Adrenal gland (tissue), 12 donors: ENCODE data around the gene BRMS1. TPM values are rescaled to one million over a fixed set of nuclear protein-coding genes. Genes with fewer than 3 reads are reported as not detected.

Source experiments
- DNase-seq, 7 donors: peaks; one replicate each; pipeline ENCODE4 v3.0.0-alpha.2; 2019 to 2020
- H3K27ac ChIP-seq, 5 donors: fragments of 200-600 bp; sonication (generic) in 4 of 5; 1 replicate in 3 of 5; 2 replicates in 2 of 5; pipeline versions ENCODE4 v1.5.1 to v1.8.0; 2016 to 2020; ENCODE audit warnings: mild to moderate bottlenecking in 1 of 5
- H3K27me3 ChIP-seq: fragments of 200-600 bp; 2 replicates; pipeline ENCODE4 v1.8.0; 2021
- H3K36me3 ChIP-seq, 2 donors: fragments of 200-600 bp; replicated peaks in 1 of 2; 1 replicate in 1 of 2; 2 replicates in 1 of 2; pipeline versions ENCODE4 v1.5.1 to v1.8.0; 2018 to 2022
- H3K4me1 ChIP-seq, 2 donors: fragments of 200-600 bp; replicated peaks in 1 of 2; 1 replicate in 1 of 2; 2 replicates in 1 of 2; pipeline versions ENCODE4 v1.5.1 to v1.8.0; 2018 to 2021
- H3K4me3 ChIP-seq, 4 donors: fragments of 200-600 bp; sonication (generic) in 3 of 4; one replicate each; pipeline ENCODE4 v1.5.1; 2016 to 2018
- H3K9me3 ChIP-seq, 3 donors: fragments of 200-600 bp; sonication (generic) in 1 of 3; replicated peaks in 1 of 3; 1 replicate in 2 of 3; 2 replicates in 1 of 3; pipeline versions ENCODE4 v1.5.1 to v1.8.0; 2016 to 2021
- CTCF ChIP-seq, 6 experiments: fragments of 450-650 bp in 4 of 6; fragments of 200-600 bp in 2 of 6; sonication (generic) in 1 of 6; IDR thresholded peaks; 1 replicate in 5 of 6; 2 replicates in 1 of 6; pipeline versions ENCODE4 v1.5.1 to v1.8.0; 2016 to 2021; ENCODE audit warnings: antibody characterized with exemption in 6 of 6, mild to moderate bottlenecking in 2 of 6, moderate library complexity in 1 of 6
- POLR2A ChIP-seq, 2 donors: fragments of 450-650 bp; IDR thresholded peaks; one replicate each; pipeline ENCODE4 v1.6.1; 2017; ENCODE audit warnings: antibody characterized with exemption in 2 of 2, mild to moderate bottlenecking in 2 of 2, moderate library complexity in 1 of 2
- WGBS, 4 donors: extraction: QIAGEN DNeasy Blood & Tissue Kit in 2 of 4; methylation state at CpG; one replicate each; pipeline versions ENCODE4 v1.1.5 to v1.1.7; 2013 to 2017; 5-methylcytosine and 5-hydroxymethylcytosine counted together
- intact Hi-C, 2 donors: fragments of 100-400 bp; cut with DNase I; formaldehyde crosslinking; loops; one replicate each; pipeline versions ENCODE4 v1.14.1 to v1.15.0; 2022 to 2023
- polyA plus RNA-seq, 3 donors: library from polyadenylated mRNA; stranded (reverse); fragments of 200-250 nt in 2 of 3; fragments of 350-450 nt in 1 of 3; fragmentation: Illumina TruSeq in 1 of 3; extraction: RNeasy Lipid Tissue Mini Kit (QIAGEN cat#74804) in 1 of 3; gene quantifications; one replicate each; pipeline ENCODE4 v1.2.3, GENCODE V29; 2013 to 2014
- total RNA-seq, 9 donors: library from RNA; depleted of rRNA in 4 of 9; stranded (reverse); fragments of >200 nt in 4 of 9; fragments of 120-200 nt in 1 of 9; fragmentation: NEBNext Ultra II Directional in 1 of 9; extraction: Animal tissue kit (Norgen Biotek cat#: 25700) in 1 of 9; gene quantifications; one replicate each; pipeline versions ENCODE4 v1.1.0 to v1.2.4, GENCODE V29; 2013 to 2023
- donor health status: healthy with polysubstance abuse.
- donor health status: Bipolar disorder and iron deficiency.
- donor health status: DM: yes; HTN: yes; CAD: no.
- donor health status: DM: no; HTN: no; CAD: no.
- donor health status: DM: no; HTN: no; CAD: no.
- donor health status: DM: yes; HTN: yes; CAD: no.

Gene BRMS1
- total and polyA plus RNA-seq, 12 donors = 22.4 to 55.3 (median 41.7) TPM

GRCh38 chr11:66373265-66373664, 28.4 kb upstream of the BRMS1 start:
- H3K27ac ChIP-seq = no peak overlapping the region
- H3K4me1 ChIP-seq = peaks cover 5 to 21% of the 10 kb centered on the region in 2 donors
- intact Hi-C loops = no loop called here
- H3K27me3 ChIP-seq = peaks cover 12% of the 10 kb centered on the region
- DNase-seq = peak in 1 of 7 donors; percentile 10
- WGBS, 4 donors = 52 to 63% (median 62%) methylated on average over 5 of the region's 5 CpGs
- no peaks in the 10 kb centered on the region for H3K9me3 ChIP-seq
- no peaks in the 10 kb centered on the region for H3K36me3 ChIP-seq
- TF ChIP-seq CTCF (IDR thresholded peaks at IDR 0.05) (no peak), POLR2A (IDR thresholded peaks at IDR 0.05) (no peak)
- H3K4me3 ChIP-seq = no peak overlapping the region

DNA sequence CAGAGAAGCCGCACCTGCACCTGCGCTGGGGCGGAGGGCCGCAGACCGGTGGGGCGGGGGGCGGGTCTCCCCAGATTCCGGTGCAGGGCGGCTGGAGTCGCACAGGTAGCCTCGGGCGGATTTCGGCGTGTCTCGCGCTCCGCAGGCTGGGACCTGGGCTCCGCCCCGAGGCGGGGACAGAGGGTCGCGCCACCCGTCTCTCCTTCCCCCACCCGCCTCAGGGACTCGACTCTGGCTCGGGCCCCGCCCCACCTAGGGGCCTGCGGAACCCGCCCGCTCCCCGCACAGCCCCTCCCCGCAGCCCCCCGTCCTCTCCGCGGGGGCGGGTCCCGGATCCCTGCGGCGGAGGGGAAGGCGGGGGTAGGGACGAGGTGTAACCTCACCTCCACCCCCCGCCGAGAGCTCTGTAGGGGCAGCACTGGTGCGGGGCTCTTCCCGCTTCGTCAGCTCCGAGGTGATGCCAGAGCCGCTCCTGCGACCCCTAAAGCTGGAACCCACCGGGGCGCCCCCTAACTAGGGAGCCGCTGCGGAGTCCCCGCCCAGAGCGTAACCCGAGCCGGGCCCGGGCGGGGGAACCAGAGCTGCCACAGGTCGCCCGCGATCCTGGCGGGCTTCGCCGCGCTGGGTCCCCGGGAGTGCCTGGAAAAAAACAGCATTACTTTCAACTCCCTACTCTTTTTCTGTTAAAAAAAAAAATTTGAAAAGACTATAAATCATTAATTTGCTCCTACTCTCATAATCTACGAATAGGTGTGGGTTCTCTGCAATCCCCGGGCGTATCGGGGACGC, 26.9 kb upstream of the BRMS1 start, which contains the start of gene SLC29A2:
Gene SLC29A2 (minus strand): TSS at position 134 of the 789 bp plus-strand sequence. CDS start 169 bp downstream, outside the sequence.
- H3K4me3 ChIP-seq = peak within 1 kb of the TSS in 3 of 4 donors; percentile 11 to 78 (median 42)
- TF ChIP-seq POLR2A (IDR thresholded peaks at IDR 0.05) (no peak), CTCF (IDR thresholded peaks at IDR 0.05) (no peak)
- H3K36me3 ChIP-seq = no peaks in the 10 kb centered on the region
- 0 to 1% (median 0%) methylated on average over 12 to 71 of the region's 72 CpGs for WGBS, 4 donors
- peak in 5 of 7 donors; percentile 35 to 44 (median 38) for DNase-seq
- peaks cover 12% of the 10 kb centered on the region for H3K27me3 ChIP-seq
- H3K9me3 ChIP-seq = no peaks in the 10 kb centered on the region
- H3K27ac ChIP-seq = peak within 1 kb of the TSS in 3 of 5 donors; percentile 7 to 30 (median 17)
- intact Hi-C loops = no loop called here
- peaks cover 5 to 21% of the 10 kb centered on the region in 2 donors for H3K4me1 ChIP-seq

DNA sequence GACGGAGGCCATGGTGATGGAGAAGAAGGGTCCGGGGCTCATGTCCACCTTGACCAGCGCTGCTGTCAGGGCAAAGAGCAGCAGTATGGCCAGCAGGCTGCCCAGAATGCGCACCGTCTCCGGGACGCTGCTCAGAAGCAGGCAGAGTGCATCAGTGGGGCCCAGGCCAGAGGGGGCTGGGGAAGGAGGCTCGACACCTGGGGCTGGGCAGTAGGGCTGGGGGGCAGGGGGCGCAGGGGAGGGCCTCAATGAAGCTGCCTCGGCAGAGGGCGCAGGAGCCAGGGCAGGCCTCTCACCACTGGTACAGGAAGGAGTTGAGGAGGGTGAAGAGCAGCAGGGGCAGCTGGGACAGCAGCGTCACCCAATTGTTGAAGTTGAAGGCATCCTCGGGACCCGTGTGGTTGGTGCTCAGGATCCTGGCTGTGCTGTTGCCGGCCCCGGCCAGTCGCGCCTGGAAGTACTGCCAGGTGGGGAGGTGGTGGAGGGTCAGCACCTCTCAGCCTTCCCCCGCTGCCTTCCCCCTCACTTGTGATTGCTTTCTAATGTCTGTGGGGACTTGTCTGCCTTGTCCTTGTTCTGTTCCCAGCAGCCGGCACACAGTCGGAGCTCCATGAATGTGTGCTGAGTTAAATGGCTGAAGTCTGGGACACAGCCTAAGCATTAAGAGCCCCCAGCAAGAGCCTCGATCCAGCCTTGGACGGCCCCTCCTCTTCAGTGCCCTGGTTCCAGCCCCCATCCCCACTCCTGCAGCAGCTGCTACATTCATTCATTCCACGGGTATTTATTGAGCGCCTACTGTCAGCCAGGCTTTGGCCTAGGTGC, 24.4 kb upstream of the BRMS1 start:
- WGBS, 4 donors = 82 to 90% (median 86%) methylated on average over 13 to 25 of the region's 25 CpGs
- Histone ChIP-seq H3K27ac (no peak overlapping the region), H3K4me3 (no peak overlapping the region), H3K4me1 (peaks cover 5 to 21% of the 10 kb centered on the region in 2 donors), H3K36me3 (no peaks in the 10 kb centered on the region), H3K27me3 (peaks cover 9% of the 10 kb centered on the region), H3K9me3 (no peaks in the 10 kb centered on the region)
- no peak for DNase-seq
- intact Hi-C loops = no loop called here
- TF ChIP-seq POLR2A (IDR thresholded peaks at IDR 0.05) = no peak
- no peak for TF ChIP-seq CTCF (IDR thresholded peaks at IDR 0.05)

DNA sequence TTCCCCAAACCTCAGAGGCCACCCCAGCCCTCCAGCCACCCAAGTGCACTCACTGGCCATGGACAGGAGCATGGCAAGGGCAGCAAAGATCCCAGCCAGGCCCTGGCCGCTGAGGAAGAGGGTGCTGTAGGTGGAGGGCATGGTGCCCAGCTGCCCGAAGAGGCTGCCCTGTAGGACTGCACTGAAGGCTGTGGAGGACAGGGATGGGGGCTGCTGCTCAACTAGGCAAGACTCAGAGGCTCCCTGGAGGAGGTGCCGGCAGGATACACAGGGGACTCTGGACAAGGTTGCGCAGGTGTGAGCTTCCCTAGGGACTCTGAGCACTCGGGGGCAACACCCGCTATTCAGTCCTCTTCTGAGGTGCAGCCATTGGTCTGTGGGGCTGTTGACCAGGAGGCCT, 23.6 kb upstream of the BRMS1 start:
- H3K27ac ChIP-seq = no peak overlapping the region
- H3K36me3 ChIP-seq = no peaks in the 10 kb centered on the region
- H3K4me3 ChIP-seq = no peak overlapping the region
- H3K27me3 ChIP-seq = peaks cover 8% of the 10 kb centered on the region
- peaks cover 5 to 21% of the 10 kb centered on the region in 2 donors for H3K4me1 ChIP-seq
- no peak for DNase-seq
- intact Hi-C loops = no loop called here
- no peaks in the 10 kb centered on the region for H3K9me3 ChIP-seq
- WGBS, 4 donors = 87 to 100% (median 91%) methylated on average over 4 to 6 of the region's 6 CpGs
- TF ChIP-seq CTCF (IDR thresholded peaks at IDR 0.05) (no peak), POLR2A (IDR thresholded peaks at IDR 0.05) (no peak)
